ENCODE results near the gene TTLL11. TPM values are rescaled to one million over a fixed set of nuclear protein-coding genes. Genes with fewer than 3 reads are reported as not detected.

The TTLL11 gene
- total RNA-seq, 1 donor from 2014 or later = 23.9 TPM

GRCh38 chr9:121910491-121911040 lies 182.5 kb downstream of the TTLL11 start:
- Mint-ChIP-seq H3K36me3 (ENCODE audit: unreplicated experiment) (no peaks in the 10 kb centered on the region), H3K4me3 (ENCODE audit: unreplicated experiment) (no peak overlapping the region), H3K27ac (ENCODE audit: unreplicated experiment) (no peak overlapping the region), H3K4me1 (ENCODE audit: low read depth, unreplicated experiment) (no peaks in the 10 kb centered on the region), H3K9me3 (ENCODE audit: unreplicated experiment) (peaks cover 1% of the 10 kb centered on the region), H3K27me3 (ENCODE audit: unreplicated experiment) (peaks cover 2% of the 10 kb centered on the region)
- no peak for TF ChIP-seq CTCF (IDR thresholded peaks at IDR 0.05; ENCODE audit: partially characterized antibody, unreplicated experiment)
- no peak for DNase-seq

- no peaks in the 10 kb centered on the region for H3K36me3 Mint-ChIP-seq (ENCODE audit: unreplicated experiment)
- peaks cover 2% of the 10 kb centered on the region for H3K27me3 Mint-ChIP-seq (ENCODE audit: unreplicated experiment)
- H3K4me3 Mint-ChIP-seq (ENCODE audit: unreplicated experiment) = no peak overlapping the region
- H3K9me3 Mint-ChIP-seq (ENCODE audit: unreplicated experiment) = no peaks in the 10 kb centered on the region
- TF ChIP-seq CTCF (IDR thresholded peaks at IDR 0.05; ENCODE audit: partially characterized antibody, unreplicated experiment) = no peak
- DNase-seq = no peak
- H3K27ac Mint-ChIP-seq (ENCODE audit: unreplicated experiment) = no peak overlapping the region
- H3K4me1 Mint-ChIP-seq (ENCODE audit: low read depth, unreplicated experiment) = no peaks in the 10 kb centered on the region
Measured at GRCh38 chr9:121909111-121909510, 184.0 kb downstream of the TTLL11 start.

DNA sequence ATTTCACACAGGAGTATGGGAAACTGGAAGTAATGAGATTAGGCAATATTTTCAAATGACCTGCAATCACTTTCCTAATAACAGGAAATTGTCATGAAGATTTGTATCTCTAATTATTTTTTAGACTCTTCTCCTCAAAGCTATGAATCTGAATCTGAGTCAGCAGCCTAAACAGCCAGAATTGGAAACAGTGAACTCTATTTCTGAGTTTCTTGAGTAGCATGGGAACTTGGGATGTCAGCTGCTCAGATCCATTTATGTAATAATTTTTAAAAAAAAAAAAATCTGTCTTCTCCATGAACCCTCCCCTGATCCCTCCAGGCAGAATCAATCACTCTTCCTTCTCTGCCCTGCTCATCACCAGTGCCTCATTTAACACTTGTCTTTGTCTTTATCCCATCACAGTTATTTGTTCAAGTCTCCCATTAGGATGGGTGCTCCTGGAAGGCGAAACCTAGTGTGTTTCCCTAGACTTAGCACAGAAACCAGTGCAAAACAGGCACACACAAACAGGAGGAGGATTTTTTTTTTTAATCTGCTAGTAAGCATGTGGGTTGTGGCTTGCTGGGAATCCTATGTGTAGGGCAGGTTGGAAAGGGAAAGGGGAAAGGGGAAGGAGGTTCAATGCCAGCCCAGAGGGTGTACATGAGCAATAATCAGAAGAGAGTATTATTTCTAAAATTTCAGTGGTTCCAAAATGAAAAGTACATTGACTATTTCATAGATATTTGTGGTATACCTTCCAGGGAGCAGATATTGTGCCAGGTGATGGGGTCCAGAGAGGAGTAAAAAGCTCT lies 186.8 kb downstream of the TTLL11 start:
- DNase-seq = no peak
- H3K4me3 Mint-ChIP-seq (ENCODE audit: unreplicated experiment) = no peak overlapping the region
- H3K4me1 Mint-ChIP-seq (ENCODE audit: low read depth, unreplicated experiment) = peaks cover 4% of the 10 kb centered on the region
- H3K36me3 Mint-ChIP-seq (ENCODE audit: unreplicated experiment) = no peaks in the 10 kb centered on the region
- H3K9me3 Mint-ChIP-seq (ENCODE audit: unreplicated experiment) = no peaks in the 10 kb centered on the region
- no peak overlapping the region for H3K27ac Mint-ChIP-seq (ENCODE audit: unreplicated experiment)
- no peak for TF ChIP-seq CTCF (IDR thresholded peaks at IDR 0.05; ENCODE audit: partially characterized antibody, unreplicated experiment)
- H3K27me3 Mint-ChIP-seq (ENCODE audit: unreplicated experiment) = peaks cover 2% of the 10 kb centered on the region

DNA sequence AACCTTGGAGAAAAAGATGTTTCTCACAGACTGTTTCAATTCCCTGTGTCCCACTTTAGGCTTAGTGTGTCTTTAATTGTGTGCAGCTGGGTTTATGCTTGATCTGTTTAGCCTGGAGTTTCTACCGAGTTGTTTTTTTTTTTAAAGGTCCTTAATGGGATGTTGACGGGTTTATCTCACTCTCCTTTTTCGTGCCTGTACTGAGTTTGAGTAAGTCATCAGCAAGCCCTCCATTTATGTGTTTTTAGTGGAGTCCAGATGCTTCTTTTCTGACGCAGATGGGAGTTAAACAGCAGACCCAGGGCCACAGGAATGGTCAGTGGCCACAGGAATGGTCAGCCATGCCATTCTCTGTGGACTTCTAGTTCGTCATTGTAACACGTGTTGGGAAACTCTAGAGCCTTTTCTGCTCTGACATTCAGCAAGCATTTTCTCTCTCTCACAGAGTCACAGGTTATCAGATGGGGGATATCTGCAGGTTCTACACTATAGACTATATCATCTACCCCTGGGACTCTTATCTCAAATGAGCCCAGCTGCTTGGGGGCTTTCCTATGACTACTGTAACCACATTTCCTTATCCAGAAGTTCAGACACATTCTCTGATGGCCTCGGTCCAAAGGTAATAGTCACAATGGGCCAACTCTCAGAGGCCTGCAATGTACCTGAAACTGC lies 190.5 kb downstream of the TTLL11 start:
- no peak overlapping the region for H3K4me3 Mint-ChIP-seq (ENCODE audit: unreplicated experiment)
- peaks cover 4% of the 10 kb centered on the region for H3K27me3 Mint-ChIP-seq (ENCODE audit: unreplicated experiment)
- DNase-seq = no peak
- no peak for TF ChIP-seq CTCF (IDR thresholded peaks at IDR 0.05; ENCODE audit: partially characterized antibody, unreplicated experiment)
- no peak overlapping the region for H3K27ac Mint-ChIP-seq (ENCODE audit: unreplicated experiment)
- H3K9me3 Mint-ChIP-seq (ENCODE audit: unreplicated experiment) = peaks cover 2% of the 10 kb centered on the region
- H3K4me1 Mint-ChIP-seq (ENCODE audit: low read depth, unreplicated experiment) = peaks cover 4% of the 10 kb centered on the region
- peaks cover 6% of the 10 kb centered on the region for H3K36me3 Mint-ChIP-seq (ENCODE audit: unreplicated experiment)

DNA sequence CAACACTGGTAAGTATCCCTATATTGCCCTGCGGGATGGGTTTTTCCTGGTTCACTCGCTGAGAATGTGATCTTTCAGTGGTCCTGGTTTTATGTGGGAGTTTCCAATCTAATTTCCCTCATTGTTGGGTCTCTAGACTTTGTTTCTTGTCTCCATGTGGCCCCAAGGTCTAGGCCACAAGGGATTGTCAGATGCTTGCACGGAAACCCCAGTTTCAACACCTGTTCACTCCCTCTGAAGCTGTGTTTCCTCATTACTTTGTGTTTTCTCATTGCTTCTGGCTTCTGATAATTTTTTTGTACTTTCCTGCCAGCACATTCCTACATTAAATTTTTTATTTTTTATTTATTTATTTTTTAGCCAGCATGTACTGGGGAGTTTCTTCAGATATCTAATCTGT lies 191.5 kb downstream of the TTLL11 start:
- Mint-ChIP-seq H3K27me3 (ENCODE audit: unreplicated experiment) (peaks cover 5% of the 10 kb centered on the region), H3K4me1 (ENCODE audit: low read depth, unreplicated experiment) (peaks cover 4% of the 10 kb centered on the region), H3K36me3 (ENCODE audit: unreplicated experiment) (peaks cover 6% of the 10 kb centered on the region), H3K27ac (ENCODE audit: unreplicated experiment) (no peak overlapping the region), H3K9me3 (ENCODE audit: unreplicated experiment) (peaks cover 2% of the 10 kb centered on the region), H3K4me3 (ENCODE audit: unreplicated experiment) (no peak overlapping the region)
- TF ChIP-seq CTCF (IDR thresholded peaks at IDR 0.05; ENCODE audit: partially characterized antibody, unreplicated experiment) = no peak
- DNase-seq = no peak

Data from glutamatergic neuron (in vitro differentiated cells).